ENCODE results near the gene MORN1. TPM values are rescaled to one million over a fixed set of nuclear protein-coding genes. Genes with fewer than 3 reads are reported as not detected.

Gene MORN1
- polyA plus RNA-seq, 1 donor (not counting 4 experiments of a cell fraction or from before 2014, with no cell fraction given): 2.1 TPM

GRCh38 chr1:2318314-2319278 is 72.8 kb downstream of the MORN1 start:
- Histone ChIP-seq H3K27me3 (ENCODE audit: control insufficient read depth, extremely low read depth, insufficient read depth, low read length) (peaks cover 29% of the 10 kb centered on the region), H2AFZ (ENCODE audit: control insufficient read depth, low read length) (no peak overlapping the region), H3K27ac (ENCODE audit: control insufficient read depth, insufficient read depth, low read length) (no peak overlapping the region), H3K4me3 (ENCODE audit: control insufficient read depth in 2 of 3, extremely low read depth in 1 of 3, insufficient read depth in 2 of 3, low read depth in 1 of 3, low read length in 3 of 3) (no peak overlapping the region), H3K9ac (ENCODE audit: control insufficient read depth, extremely low read depth, insufficient read depth, low read length) (no peak overlapping the region), H3K9me1 (ENCODE audit: control insufficient read depth, extremely low read depth, insufficient read depth, low read length) (no peaks in the 10 kb centered on the region), H4K20me1 (ENCODE audit: control insufficient read depth, extremely low read depth, insufficient read depth, low read length) (no peaks in the 10 kb centered on the region), H3K36me3 (ENCODE audit: control insufficient read depth in 2 of 2, extremely low read depth in 1 of 2, insufficient read depth in 2 of 2, low read length in 2 of 2) (no peaks in the 10 kb centered on the region), H3K79me2 (ENCODE audit: control insufficient read depth, insufficient read depth, low read length) (no peaks in the 10 kb centered on the region), H3K4me1 (ENCODE audit: control insufficient read depth, extremely low read depth, insufficient read depth, low read length) (peaks cover 7% of the 10 kb centered on the region), H3K4me2 (ENCODE audit: control insufficient read depth, extremely low read depth, insufficient read depth, low read depth, low read length) (no peak overlapping the region), H3K9me3 (ENCODE audit: control insufficient read depth, low read depth, low read length) (no peaks in the 10 kb centered on the region)
- DNase-seq (ENCODE audit: low read depth, low spot score) (no peak), FAIRE-seq (no peak)
- dilution Hi-C loops (cut with MboI; ENCODE audit: extremely low pct_ligation_motif_present, low sequenced_read_pairs): no loop called here
- TF ChIP-seq EZH2 (IDR thresholded peaks at IDR 0.05; ENCODE audit: low read length) (no peak), CTCF (optimal IDR thresholded peaks at IDR 0.05 in 1 of 3, IDR thresholded peaks at IDR 0.05 in 1 of 3, conservative IDR thresholded peaks at IDR 0.05 in 1 of 3; ENCODE audit: extremely low read depth in 1 of 3, insufficient read depth in 2 of 3, low read length in 3 of 3) (no peak)

GRCh38 chr1:2317230-2318065 is 73.9 kb downstream of the MORN1 start:
- Histone ChIP-seq H3K4me1 (ENCODE audit: control insufficient read depth, extremely low read depth, insufficient read depth, low read length) (peaks cover 5% of the 10 kb centered on the region), H3K27ac (ENCODE audit: control insufficient read depth, insufficient read depth, low read length) (no peak overlapping the region)
- dilution Hi-C loops (cut with MboI; ENCODE audit: extremely low pct_ligation_motif_present, low sequenced_read_pairs): no loop called here

More at GRCh38 chr1:2317230-2318065, 73.9 kb downstream of the MORN1 start:
- DNase-seq (ENCODE audit: low read depth, low spot score) (no peak), FAIRE-seq (no peak)
- TF ChIP-seq EZH2 (IDR thresholded peaks at IDR 0.05; ENCODE audit: low read length) (no peak), CTCF (optimal IDR thresholded peaks at IDR 0.05 in 1 of 3, IDR thresholded peaks at IDR 0.05 in 1 of 3, conservative IDR thresholded peaks at IDR 0.05 in 1 of 3; ENCODE audit: extremely low read depth in 1 of 3, insufficient read depth in 2 of 3, low read length in 3 of 3) (no peak)
- Histone ChIP-seq H3K9me3 (ENCODE audit: control insufficient read depth, low read depth, low read length) (no peaks in the 10 kb centered on the region), H3K36me3 (ENCODE audit: control insufficient read depth in 2 of 2, extremely low read depth in 1 of 2, insufficient read depth in 2 of 2, low read length in 2 of 2) (no peaks in the 10 kb centered on the region), H3K27me3 (ENCODE audit: control insufficient read depth, extremely low read depth, insufficient read depth, low read length) (peaks cover 21% of the 10 kb centered on the region), H3K4me2 (ENCODE audit: control insufficient read depth, extremely low read depth, insufficient read depth, low read depth, low read length) (no peak overlapping the region), H3K9me1 (ENCODE audit: control insufficient read depth, extremely low read depth, insufficient read depth, low read length) (no peaks in the 10 kb centered on the region), H2AFZ (ENCODE audit: control insufficient read depth, low read length) (no peak overlapping the region), H3K4me3 (ENCODE audit: control insufficient read depth in 2 of 3, extremely low read depth in 1 of 3, insufficient read depth in 2 of 3, low read depth in 1 of 3, low read length in 3 of 3) (no peak overlapping the region), H4K20me1 (ENCODE audit: control insufficient read depth, extremely low read depth, insufficient read depth, low read length) (no peaks in the 10 kb centered on the region), H3K9ac (ENCODE audit: control insufficient read depth, extremely low read depth, insufficient read depth, low read length) (no peak overlapping the region), H3K79me2 (ENCODE audit: control insufficient read depth, insufficient read depth, low read length) (no peaks in the 10 kb centered on the region)
